Measurements from ENCODE around the gene DISC1.

Gene DISC1

GRCh38 chr1:232044728-232045127, 418.1 kb downstream of the DISC1 start:
- DNase-seq (ENCODE audit: low spot score) = no peak

- DNase-seq (ENCODE audit: low spot score) = no peak
Measured at GRCh38 chr1:232045139-232045994, 418.8 kb downstream of the DISC1 start.

GRCh38 chr1:232046451-232047306, 420.1 kb downstream of the DISC1 start:
- peak; percentile 18 for DNase-seq (ENCODE audit: low spot score)

DNA sequence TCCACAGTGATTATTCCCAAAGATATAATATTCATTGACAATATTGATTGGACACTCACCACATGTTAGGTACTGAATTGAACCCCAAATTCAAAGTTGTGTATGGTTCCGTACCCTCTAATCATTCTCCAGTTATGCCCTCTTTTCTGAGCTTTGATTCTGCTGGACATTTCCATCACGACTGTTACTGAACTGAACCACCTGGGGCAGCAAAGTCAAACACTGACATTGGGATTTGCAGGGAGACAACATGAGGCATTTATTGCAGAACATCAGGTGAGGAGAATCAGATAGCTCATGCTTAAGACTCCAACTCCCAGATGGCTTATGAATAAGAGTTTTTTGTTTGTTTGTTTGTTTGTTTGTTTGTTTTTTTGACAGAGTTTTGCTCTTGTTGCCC, 420.9 kb downstream of the DISC1 start:
- DNase-seq (ENCODE audit: low spot score) = no peak

DNA sequence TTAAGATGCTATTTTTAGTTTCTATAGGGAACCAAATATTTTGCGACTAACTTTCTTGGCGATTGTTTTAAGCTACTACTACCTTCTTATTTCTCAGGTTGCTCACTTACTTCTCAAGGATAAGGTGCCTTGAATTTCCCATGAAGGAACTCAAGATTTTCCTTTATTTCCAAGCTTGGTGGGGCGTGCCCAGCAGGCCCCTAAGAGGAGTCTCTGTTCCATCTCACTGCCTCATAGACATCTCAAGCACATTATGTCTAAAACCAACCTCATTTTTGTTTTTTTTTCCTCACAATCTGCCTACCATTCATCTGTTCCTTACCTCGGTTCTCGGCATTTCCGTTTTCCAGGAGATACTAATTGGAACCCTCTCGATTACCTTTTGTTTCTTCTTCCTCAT, 421.9 kb downstream of the DISC1 start:
- DNase-seq (ENCODE audit: low spot score) = no peak

- no peak for DNase-seq (ENCODE audit: low spot score)
Measured at GRCh38 chr1:232049335-232049734, 422.7 kb downstream of the DISC1 start.

DNA sequence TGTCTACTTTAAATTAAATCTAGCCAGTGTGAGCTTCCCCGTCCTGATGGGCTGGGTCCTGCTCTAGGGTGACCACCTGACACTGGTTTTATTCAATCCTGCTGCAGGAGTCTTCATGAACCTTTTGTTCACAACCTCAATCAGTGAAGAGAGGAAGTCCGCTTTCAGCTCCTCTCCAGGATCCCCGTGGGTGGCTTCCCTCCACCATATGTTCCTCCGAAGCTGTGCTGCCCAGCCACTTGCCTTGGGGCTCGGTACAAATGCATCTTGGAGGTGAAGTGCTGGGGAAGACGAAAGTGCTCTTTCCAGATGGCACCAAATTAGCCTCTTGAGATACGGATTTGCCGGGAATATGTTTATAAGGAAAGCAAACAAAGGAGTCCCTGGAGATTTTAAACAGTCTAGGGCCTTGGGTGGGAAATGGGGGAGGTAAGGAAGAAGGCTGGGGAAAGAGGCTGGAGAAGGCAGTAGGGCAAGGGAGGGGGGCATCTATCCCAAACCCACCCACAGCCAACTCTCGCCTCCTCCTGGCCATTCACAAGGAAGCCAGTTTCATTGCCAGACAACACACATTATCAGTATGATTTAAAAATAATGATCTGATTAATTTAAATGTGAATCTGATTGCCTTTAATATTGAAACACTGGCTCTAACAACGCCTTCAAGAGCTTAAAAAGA, 430.8 kb downstream of the DISC1 start:
- DNase-seq (ENCODE audit: low spot score) = no peak

DNA sequence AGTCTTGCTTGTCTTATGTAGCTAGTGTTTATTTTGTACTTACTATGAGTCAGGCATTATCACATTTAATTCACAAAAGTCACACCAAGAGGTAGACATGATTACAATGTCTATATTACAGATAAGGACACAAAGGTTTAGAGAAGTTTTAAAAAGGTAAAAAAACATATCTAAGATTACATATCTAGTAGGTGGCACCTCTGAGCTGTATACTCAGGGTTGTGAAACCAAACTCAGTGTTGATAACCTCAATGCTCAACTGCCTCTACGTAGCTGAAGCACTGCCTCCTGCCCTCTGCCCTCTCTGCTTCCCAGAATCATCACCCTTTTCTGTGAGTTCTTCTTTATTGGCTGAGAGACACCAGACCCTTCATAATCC, 431.3 kb downstream of the DISC1 start:
- DNase-seq (ENCODE audit: low spot score) = no peak

DNA sequence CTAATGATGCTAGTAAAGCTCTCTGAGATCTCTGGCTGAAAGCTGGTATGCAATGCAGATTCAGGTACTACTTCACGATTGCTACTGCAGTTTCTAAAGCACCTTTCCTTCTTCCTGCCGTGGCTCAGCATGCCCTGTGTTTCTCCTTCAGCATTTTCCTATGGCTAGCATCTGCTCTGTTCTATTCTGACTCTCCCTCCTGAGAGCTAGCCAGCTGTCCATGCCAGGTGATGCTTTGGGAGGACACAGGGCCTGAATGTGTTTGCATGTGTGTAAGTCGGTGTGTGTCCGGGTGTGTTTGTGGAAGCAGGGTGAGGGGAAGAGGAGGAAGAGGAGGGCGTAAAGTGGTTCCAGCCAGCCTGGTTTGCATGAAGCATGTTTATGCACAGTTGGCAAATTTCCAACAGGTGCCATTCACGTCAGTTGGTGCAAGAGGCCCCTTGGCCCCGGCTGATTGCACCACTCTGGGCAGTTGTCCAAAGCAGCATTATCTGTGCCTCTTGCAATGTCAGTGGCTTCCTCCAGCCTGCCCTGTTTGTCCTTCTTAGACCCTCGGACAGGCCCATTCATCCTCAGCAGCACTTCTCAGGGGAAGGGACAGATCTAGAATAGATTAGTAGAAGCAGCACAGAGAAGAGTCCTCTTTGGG, 433.3 kb downstream of the DISC1 start:
- no peak for DNase-seq (ENCODE audit: low spot score)

- no peak for DNase-seq (ENCODE audit: low spot score)
Measured at GRCh38 chr1:232062967-232063366, 436.4 kb downstream of the DISC1 start.

DNA sequence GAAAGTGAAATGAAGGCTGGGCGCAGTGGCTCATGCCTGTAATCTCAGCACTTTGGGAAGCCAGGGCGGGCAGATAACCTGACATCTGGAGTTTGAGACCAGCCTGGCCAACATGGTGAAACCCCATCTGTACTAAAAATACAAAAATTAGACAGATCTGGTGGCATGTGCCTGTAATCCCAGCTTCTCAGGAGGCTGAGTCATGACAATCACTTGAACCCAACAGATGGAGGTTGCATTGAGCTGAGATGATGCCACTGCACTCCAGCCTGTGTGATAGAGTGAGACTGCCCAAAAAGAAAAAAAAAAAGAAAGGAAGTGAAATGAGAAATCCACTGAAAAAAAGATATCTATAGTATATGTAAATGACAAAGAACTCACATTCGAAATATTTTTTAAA, 439.9 kb downstream of the DISC1 start:
- DNase-seq (ENCODE audit: low spot score) = no peak

DNA sequence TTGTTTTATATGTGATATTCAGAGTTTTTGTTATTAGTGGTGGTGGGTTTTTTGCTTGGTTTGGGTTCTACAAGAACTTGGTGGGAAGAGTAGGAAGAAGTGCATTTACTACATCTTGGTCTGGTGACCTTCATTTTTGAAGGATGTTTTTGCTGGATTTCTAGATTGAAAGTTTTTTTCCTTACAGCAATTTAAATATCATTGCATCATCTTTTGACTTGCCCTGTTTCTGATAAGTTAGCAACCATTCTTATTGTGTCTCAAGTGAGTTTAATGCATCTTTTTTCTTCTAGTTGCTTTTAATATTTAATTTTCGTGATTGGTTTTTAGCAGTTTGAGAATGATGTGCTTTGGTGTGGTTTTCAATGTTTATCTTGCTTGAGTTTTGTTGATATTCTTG, 447.7 kb downstream of the DISC1 start:
- no peak for DNase-seq (ENCODE audit: low spot score)

DNA sequence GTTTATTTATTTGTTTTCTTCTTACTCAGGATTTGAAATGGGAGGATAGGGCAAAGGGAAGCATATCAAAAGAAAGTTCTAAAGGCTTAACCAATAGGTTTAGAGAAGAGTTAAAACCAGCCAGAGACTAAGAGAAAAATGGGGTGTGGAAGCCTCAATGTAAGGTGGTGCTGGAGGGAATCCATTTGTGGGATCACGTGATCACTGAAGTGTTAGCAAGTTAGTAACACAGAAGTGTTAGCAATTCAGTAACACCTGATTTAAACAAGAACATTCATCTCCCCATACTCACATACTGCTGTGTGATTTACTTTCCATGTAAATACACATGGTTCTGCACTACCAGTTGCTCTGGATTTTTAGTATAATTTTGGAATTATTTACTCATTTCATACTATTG, 451.2 kb downstream of the DISC1 start:
- DNase-seq (ENCODE audit: low spot score) = no peak

DNA sequence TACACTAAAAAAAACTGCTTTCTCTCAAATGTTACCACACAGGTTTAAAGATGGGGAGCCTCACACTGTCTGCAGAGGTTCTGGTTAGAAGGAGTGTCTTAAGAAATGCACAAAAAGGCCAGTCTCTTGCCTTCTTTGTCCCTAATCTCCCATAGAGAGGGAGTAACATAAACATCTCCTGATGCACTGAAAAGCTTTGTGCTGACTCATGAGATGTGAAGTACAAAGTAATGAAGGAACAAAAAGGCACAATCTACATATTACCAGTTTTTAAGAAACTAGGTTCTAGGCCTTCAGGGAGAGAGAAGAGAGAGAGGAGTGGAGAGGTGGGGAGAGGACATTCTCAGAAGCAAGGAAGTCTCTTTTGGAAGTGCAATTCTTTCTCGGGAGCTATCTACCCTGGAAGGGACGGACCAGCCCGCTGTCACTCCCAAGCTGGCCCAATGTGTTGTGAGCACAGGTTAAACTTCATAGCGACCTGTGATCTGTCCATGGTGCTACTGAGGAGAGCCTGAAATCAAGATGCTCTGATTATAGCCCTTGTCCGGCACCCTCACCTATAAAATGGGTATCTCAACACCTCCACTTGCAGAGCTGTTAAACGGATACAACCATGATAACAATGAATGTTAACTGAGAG, 458.1 kb downstream of the DISC1 start:
- no peak for DNase-seq (ENCODE audit: low spot score)

DNA sequence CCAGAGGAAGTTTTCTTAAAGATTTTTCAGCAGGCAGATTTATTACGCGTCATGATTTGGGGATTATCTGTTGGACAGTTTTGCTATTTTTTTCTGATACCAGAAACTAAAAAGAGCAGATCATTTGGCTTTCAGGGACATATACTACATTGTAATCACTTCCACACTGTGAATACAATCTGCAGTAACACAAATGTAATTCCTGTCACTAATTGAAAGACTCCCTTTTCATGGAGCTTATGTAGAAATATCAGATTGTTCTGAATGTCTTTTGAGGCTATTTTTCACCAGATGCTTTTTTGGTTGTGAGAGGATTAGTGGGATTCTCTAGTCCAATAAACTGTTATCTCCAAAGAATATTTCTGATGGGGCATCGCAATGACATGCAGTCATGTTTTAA, 464.2 kb downstream of the DISC1 start:
- no peak for DNase-seq (ENCODE audit: low spot score)

Data from activated CD4-positive, alpha-beta T cell treated with anti-CD3 and anti-CD28 coated beads, Interleukin-2, Interleukin-4, amounts not matched to agents 100 ng/mL and 50 ng/mL, durations not matched to agents 16 hours and 8 hours (primary cell).